Measurements from ENCODE around the gene CLDN6.

The CLDN6 gene, protein sequence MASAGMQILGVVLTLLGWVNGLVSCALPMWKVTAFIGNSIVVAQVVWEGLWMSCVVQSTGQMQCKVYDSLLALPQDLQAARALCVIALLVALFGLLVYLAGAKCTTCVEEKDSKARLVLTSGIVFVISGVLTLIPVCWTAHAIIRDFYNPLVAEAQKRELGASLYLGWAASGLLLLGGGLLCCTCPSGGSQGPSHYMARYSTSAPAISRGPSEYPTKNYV

DNA sequence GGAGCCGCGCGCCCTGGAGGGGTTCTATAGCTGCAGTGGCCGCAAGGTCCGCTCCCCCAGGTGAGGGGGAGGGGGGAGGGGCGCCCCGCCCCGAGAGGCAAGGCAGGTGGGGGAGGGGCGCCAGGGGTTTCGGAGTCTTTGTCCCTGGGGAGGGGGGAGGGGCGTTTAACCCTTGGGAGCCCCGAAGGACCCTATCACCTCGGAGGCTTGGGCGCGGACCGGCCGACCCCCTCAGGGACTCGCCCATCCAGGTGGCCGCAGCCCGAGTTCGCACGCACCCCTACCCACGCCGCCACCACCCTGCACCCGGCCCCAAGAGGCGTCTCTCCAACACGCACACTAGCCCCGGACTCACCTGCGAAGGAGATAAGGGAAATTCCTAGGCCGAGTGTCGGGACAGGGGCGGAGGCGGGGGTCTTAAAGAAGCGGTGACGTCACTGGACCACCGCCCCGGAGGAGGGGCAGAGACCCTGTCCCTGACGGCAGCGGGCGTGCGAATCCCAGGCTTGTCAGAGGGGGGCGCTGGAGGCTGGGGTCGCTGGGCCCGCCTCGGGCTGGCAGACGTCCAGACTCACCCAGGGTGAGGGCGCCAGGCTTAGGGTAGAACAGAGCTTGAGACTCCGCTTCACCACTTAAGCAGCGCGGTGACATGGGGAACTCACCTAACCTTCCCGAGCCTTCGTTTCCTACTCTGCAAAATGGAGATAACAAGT is at the start of gene CLDN6:
Gene CLDN6 (minus strand): TSS at position 390 of the 713 bp plus-strand sequence. CDS start 2,162 bp downstream, outside the sequence.
- Histone ChIP-seq H3K36me3 (ENCODE audit: insufficient read depth, low read length) (no peaks in the 10 kb centered on the region), H3K9me2 (ENCODE audit: low read depth, low read length) (no peaks in the 10 kb centered on the region), H3F3A (ENCODE audit: insufficient read depth, low read length) (no peaks in the 10 kb centered on the region), H4K20me1 (ENCODE audit: insufficient read depth, low read length) (no peaks in the 10 kb centered on the region), H3K27ac (ENCODE audit: low read depth, low read length, poor library complexity, severe bottlenecking) (no peak within 1 kb of the TSS), H3K4me3 (ENCODE audit: low read depth, low read length, poor library complexity, severe bottlenecking) (no peak within 1 kb of the TSS), H3K27me3 (ENCODE audit: insufficient read depth, low read length) (peaks cover 9% of the 10 kb centered on the region), H3K9me3 (ENCODE audit: low read length) (no peaks in the 10 kb centered on the region), H3K79me2 (ENCODE audit: insufficient read depth, low read length) (no peaks in the 10 kb centered on the region), H3K4me2 (ENCODE audit: low read length) (peak within 1 kb of the TSS; percentile 24; the same call in 1 of the 2 replicates), H3K4me1 (ENCODE audit: insufficient read depth, low read length, severe bottlenecking) (peaks cover 36% of the 10 kb centered on the region), H2AFZ (ENCODE audit: low read length) (no peak within 1 kb of the TSS), H3K9ac (ENCODE audit: low read length) (no peak within 1 kb of the TSS)
- TF ChIP-seq, protein P1, sequence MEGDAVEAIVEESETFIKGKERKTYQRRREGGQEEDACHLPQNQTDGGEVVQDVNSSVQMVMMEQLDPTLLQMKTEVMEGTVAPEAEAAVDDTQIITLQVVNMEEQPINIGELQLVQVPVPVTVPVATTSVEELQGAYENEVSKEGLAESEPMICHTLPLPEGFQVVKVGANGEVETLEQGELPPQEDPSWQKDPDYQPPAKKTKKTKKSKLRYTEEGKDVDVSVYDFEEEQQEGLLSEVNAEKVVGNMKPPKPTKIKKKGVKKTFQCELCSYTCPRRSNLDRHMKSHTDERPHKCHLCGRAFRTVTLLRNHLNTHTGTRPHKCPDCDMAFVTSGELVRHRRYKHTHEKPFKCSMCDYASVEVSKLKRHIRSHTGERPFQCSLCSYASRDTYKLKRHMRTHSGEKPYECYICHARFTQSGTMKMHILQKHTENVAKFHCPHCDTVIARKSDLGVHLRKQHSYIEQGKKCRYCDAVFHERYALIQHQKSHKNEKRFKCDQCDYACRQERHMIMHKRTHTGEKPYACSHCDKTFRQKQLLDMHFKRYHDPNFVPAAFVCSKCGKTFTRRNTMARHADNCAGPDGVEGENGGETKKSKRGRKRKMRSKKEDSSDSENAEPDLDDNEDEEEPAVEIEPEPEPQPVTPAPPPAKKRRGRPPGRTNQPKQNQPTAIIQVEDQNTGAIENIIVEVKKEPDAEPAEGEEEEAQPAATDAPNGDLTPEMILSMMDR (IDR thresholded peaks at IDR 0.05; ENCODE audit: low read length): peak; percentile 75
- TF ChIP-seq EZH2 (IDR thresholded peaks at IDR 0.05; ENCODE audit: borderline replicate concordance, low read length): no peak

DNA sequence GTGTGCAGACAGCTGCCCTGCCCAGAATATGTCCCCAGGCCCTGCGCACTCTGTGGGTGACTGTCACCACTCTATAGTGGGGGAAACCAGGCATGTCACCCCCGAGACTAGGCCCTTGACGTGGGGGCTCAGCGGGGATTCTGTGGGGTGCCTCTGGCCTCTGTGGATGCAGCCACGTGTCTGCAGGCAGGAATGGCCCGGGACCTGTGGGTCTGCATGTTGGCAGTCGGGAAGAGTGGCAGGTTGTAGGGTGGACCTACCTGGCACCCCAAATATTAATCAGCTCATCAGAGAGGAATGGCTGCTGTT is 48.4 kb upstream of the CLDN6 start:
- Histone ChIP-seq H3K36me3 (ENCODE audit: insufficient read depth, low read length) (no peaks in the 10 kb centered on the region; the same call in 1 of the 2 replicates), H3K9me3 (ENCODE audit: low read length) (no peaks in the 10 kb centered on the region), H2AFZ (ENCODE audit: low read length) (no peak overlapping the region), H3F3A (ENCODE audit: insufficient read depth, low read length) (no peaks in the 10 kb centered on the region), H3K4me2 (ENCODE audit: low read length) (no peak overlapping the region), H3K4me1 (ENCODE audit: insufficient read depth, low read length, severe bottlenecking) (no peaks in the 10 kb centered on the region), H3K9me2 (ENCODE audit: low read depth, low read length) (no peaks in the 10 kb centered on the region), H3K9ac (ENCODE audit: low read length) (no peak overlapping the region), H3K27ac (ENCODE audit: low read depth, low read length, poor library complexity, severe bottlenecking) (no peak overlapping the region), H3K79me2 (ENCODE audit: insufficient read depth, low read length) (no peaks in the 10 kb centered on the region), H3K4me3 (ENCODE audit: low read depth, low read length, poor library complexity, severe bottlenecking) (no peak overlapping the region), H3K27me3 (ENCODE audit: insufficient read depth, low read length) (no peaks in the 10 kb centered on the region; the same call in 1 of the 2 replicates), H4K20me1 (ENCODE audit: insufficient read depth, low read length) (no peaks in the 10 kb centered on the region)
- no peak for TF ChIP-seq EZH2 (IDR thresholded peaks at IDR 0.05; ENCODE audit: borderline replicate concordance, low read length)
- TF ChIP-seq, protein P1 (IDR thresholded peaks at IDR 0.05; ENCODE audit: low read length): no peak

DNA sequence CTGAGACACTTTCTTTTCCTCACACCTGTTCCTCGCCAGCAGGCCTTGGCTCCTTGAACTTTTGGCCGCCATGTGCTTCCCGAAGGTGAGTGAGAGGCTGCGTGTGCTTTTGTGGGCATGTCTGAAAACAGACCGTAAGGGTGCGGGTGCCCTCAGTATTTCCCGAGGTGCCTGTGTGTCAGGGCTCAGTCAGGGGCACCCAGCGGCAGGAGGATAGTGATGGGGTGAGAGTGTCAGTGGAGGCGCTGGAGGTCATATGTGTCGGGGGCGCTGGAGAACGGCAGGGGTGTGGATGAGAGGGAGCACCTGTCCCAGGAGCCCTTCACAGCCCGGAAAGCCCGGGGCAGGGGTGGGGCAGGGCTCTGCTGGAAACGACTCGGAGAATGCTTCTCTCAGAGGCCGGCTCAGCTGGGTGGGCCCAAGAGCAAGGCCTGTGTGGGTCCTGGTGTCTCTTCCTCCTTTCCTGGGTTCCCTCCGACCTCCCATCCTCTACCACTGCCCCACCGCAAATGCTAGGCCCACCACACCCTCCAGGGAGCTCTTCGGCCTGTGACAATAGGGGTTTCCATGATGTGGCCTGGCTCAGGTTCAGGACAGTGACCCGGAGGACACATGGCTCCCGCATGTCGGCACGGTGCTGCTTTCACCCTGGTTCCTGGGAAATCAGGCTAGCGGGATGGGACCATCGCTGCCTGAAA is 47.9 kb upstream of the CLDN6 start:
- TF ChIP-seq, protein P1 (IDR thresholded peaks at IDR 0.05; ENCODE audit: low read length): no peak
- no peak for TF ChIP-seq EZH2 (IDR thresholded peaks at IDR 0.05; ENCODE audit: borderline replicate concordance, low read length)

More for the DNA sequence above, 47.9 kb upstream of the CLDN6 start:
- Histone ChIP-seq H3K4me2 (ENCODE audit: low read length) (no peak overlapping the region), H3K4me1 (ENCODE audit: insufficient read depth, low read length, severe bottlenecking) (no peaks in the 10 kb centered on the region), H3K9ac (ENCODE audit: low read length) (no peak overlapping the region), H3K9me2 (ENCODE audit: low read depth, low read length) (no peaks in the 10 kb centered on the region), H3K27me3 (ENCODE audit: insufficient read depth, low read length) (no peaks in the 10 kb centered on the region; the same call in 1 of the 2 replicates), H3K36me3 (ENCODE audit: insufficient read depth, low read length) (no peaks in the 10 kb centered on the region; the same call in 1 of the 2 replicates), H3K9me3 (ENCODE audit: low read length) (no peaks in the 10 kb centered on the region), H4K20me1 (ENCODE audit: insufficient read depth, low read length) (no peaks in the 10 kb centered on the region), H2AFZ (ENCODE audit: low read length) (no peak overlapping the region), H3K27ac (ENCODE audit: low read depth, low read length, poor library complexity, severe bottlenecking) (no peak overlapping the region), H3F3A (ENCODE audit: insufficient read depth, low read length) (no peaks in the 10 kb centered on the region), H3K4me3 (ENCODE audit: low read depth, low read length, poor library complexity, severe bottlenecking) (no peak overlapping the region), H3K79me2 (ENCODE audit: insufficient read depth, low read length) (no peaks in the 10 kb centered on the region)

All from OCI-LY1 (cell line).